A549 treated with GW870086 at 1 μM for 4 hours (cell line): Measurements from ENCODE around the gene MCC. TPM values are rescaled to one million over a fixed set of nuclear protein-coding genes. Genes with fewer than 3 reads are reported as not detected.

ENCODE experiments used
- total RNA-seq: library from RNA; stranded (reverse); fragments of 200-300 nt; extraction: Qiagen RNA extraction; gene quantifications from 5 replicates; pipeline ENCODE4 v1.2.3, GENCODE V29; 2022; ENCODE audit warnings: low read depth

Gene MCC
- 0.19 to 0.33 TPM (median 0.20 TPM) in 5 replicates for total RNA-seq

DNA sequence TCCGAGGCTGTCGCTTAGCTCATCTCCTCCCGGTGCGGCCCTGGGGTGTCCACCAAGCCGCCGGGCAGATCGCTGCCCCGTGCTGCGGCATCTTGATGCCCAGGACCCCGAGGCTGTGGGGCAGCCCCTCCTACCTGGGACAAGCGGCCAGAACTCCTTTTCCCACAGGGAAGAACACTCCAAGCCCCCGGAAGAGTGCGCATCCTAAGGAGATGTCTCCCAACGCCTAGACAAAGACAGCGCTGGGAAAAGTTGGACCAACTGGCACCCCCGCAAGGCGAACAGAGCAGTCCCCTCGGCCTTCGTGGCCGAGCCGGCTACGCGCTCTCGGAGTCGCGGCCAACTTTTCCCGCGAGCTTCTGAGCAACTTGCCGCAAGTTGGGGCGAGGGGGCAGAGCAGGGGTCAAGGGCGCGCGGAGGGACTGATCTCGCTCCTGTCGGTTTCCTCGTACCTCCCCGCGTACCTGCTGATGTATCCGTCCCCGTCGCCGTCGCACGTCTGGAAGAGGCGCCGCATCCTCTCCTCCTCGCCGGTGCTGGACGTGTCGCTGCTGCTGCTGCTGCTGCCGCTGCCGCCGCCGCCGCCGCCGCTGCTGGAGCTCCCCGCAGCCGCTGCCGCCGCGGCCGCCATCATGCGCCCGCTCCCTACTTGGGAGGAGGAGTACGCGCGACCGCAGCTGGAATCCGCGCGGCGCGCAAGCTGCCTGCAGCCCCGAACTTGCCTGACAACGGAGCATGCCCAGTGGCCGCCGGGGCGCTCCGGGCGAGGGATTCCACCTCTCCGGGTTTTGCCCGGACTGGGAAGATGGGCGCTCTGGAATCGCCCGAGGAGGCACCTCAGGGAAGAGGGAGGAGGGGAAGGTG, at the start of gene MCC:
Gene MCC, minus strand, starts transcription at position 673 of the 864 bp plus-strand sequence.

DNA sequence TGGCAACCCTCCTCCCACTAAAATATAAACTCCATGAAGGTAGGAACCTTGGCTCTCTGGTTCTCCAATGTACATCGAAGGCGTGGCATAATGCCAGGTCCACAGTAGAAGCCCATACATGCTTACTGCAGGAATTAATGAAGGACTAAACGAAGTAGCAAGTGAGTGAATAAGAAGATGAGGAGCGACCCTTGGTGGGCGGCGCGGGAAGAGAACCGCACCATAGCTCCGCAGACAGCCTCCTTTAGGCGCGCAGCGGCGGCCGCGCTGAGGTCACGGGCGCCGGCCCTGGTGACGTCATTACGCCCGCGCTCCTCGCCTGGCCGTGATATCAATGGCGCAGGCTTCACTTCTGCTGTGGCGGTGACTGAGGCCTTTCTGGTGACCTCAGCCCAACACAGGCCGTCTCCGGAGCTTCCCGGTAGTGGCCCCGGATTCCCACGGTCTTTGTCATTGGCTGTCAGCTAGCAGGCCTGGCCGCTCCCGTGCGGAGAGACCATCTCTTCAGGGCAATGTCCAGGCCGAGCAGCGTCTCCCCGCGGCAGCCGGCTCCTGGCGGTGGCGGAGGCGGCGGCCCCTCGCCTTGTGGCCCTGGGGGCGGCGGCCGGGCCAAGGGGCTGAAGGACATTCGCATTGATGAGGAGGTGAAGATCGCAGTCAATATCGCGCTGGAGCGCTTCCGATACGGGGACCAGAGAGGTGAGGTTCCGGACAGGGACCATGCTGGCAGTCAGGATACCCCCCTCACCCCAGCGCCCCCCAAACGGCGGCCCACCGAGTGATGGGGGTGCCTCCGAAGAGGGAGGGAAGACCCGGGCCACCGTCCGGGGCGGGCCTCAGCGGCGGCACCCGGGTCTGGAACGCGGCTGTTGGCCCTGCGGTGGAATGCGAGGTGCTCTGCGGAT, 25.4 kb upstream of the MCC start, which contains the start of gene YTHDC2:
Gene YTHDC2, plus strand, starts transcription at position 311 of the 905 bp plus-strand sequence. Its CDS starts 202 bp downstream, at position 513.

DNA sequence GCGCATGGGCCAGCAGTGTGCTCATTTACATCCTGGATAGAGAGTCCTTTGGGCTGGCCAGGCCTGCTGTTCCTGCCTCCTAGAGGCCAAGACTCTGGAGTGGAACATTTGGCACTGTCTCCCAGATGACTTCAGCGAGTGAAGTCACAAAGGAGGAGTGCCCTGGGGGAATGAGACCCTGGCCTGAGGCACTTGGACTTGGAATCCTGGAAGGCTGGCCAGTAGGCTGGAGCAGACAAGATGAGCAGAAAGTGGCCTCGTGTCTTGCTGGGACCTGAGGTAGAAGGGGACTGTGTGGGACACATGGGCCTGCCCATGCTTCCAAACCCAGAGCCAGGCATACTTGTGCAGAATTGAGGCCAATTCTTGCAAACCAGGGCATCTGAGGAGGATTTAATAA, 53.4 kb downstream of the MCC start, which contains the start of gene TSSK1B:
Gene TSSK1B, minus strand, starts transcription at position 101 of the 400 bp plus-strand sequence. CDS start 150 bp downstream, outside the sequence.

DNA sequence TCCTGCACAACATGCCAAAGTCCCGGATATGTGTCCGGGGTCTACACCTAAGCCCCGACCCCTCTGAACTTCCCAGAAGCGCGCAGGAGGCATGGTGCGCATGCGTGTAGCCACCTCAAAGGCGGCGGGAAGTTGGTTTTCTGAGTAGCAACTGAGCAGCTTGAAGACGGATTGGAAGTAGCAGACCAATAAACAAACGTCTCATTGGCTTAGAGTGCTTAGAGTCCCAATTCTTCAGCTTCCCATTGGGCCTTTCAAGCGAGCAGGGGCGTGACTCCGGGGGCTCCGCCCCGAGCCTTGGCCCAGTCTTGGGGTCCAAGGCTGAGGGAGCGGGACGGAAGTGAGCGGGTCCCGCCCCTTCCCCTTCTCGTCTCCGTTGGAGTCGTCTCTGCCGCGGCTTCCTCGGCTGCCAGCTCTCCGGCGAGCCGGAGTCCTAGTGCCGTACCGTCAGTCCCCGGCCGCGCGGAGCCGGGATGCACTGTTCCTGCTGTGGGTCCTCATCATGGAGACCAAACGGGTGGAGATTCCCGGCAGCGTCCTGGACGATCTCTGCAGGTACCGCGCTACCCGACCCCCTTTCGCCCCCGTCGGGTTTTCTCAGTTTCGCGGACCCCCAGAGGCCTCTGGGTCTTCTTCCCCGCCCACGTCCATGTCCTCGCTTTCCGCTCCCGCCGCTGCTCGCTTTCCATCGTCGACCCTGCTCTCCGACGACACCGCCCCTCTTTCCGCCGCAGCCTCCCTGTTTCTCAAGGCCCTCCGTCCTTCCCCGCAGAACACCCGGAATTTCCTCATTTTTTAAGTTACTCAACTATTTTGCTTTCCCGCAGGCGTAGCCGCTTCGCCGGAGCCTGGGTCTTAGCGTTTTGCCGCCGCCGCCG, 511.6 kb downstream of the MCC start, which contains the start of gene DCP2:
Gene DCP2, plus strand, starts transcription at position 367 of the 878 bp plus-strand sequence. Its CDS starts 136 bp downstream, at position 503.

Other genes with a start within 250 kb of the MCC start
- gene TSSK1B, start 53.5 kb downstream of the MCC start, total RNA-seq: not detected in 5 replicates
- 5.1 to 8.9 TPM (median 7.5 TPM) in 5 replicates for gene YTHDC2, start 25.2 kb upstream of the MCC start, total RNA-seq